K562 (cell line): ENCODE measurements around the gene HECW1. TPM values are rescaled to one million over a fixed set of nuclear protein-coding genes. Genes with fewer than 3 reads are reported as not detected.
"Not testable (repeated sequence)": the region's sequence is repeated elsewhere in the genome, so short reads cannot be mapped to it uniquely, and the experiment has no call there.

Experiments used
- ATAC-seq: fragments of 200-7000 bp; cut with Tn5 transposase; 3 replicates; pipeline ENCODE4 v1.9.1; 2020; ENCODE audit warnings: moderate library complexity
- BruUV-seq: library from RNA; stranded (reverse); fragments of 400-500 nt; replicated peaks from 2 replicates; lab custom pipeline; 2021; lab: Mats Ljungman, UMichigan
- CTCF ChIA-PET: fragments of 300-600 bp; formaldehyde crosslinking; extraction: SDS; loops from one replicate; lab custom pipeline; 2021; ENCODE audit warnings: low intra/inter-chr PET ratio; lab: Yijun Ruan, JAX
- POLR2A ChIA-PET: fragments of 300-600, 350-650 bp; sonication (Branson Sonifier 250); formaldehyde crosslinking; extraction: SDS; loops from one replicate; lab custom pipeline; 2021; ENCODE audit warnings: antibody characterized with exemption, inconsistent platforms; lab: Yijun Ruan, JAX
- DNase-seq, 4 experiments: peaks; one replicate each; pipeline versions ENCODE4 v3.0.0 to v3.0.0-alpha.2; 2011 to 2018; ENCODE audit warnings: low spot score in 3 of 4, mixed read lengths in 3 of 4; ENCODE audit errors: extremely low read depth in 1 of 4
- FAIRE-seq: peaks from 2 replicates; lab custom pipeline; 2011; peaks lifted over from hg19 to GRCh38; lab: Jason Lieb, UNC
- H2AFZ ChIP-seq: 2 replicates; pipeline ENCODE4 v1.6.0; 2011; ENCODE audit warnings: low read depth, low read length, control low read depth, inconsistent platforms
- H3K27ac ChIP-seq: fragments of 200-600 bp; 3 replicates; pipeline ENCODE4 v1.8.0; 2011; ENCODE audit warnings: low read depth, mild to moderate bottlenecking, control low read depth, inconsistent platforms, low read length, moderate library complexity, mixed read lengths; ENCODE audit errors: extremely low read depth
- H3K27me3 ChIP-seq, 2 experiments: fragments of 300-600 bp in 1 of 2; 2 replicates in 1 of 2; 3 replicates in 1 of 2; pipeline versions ENCODE4 v1.6.0 to v1.8.0; 2011; ENCODE audit warnings: inconsistent platforms in 2 of 2, low read length in 2 of 2, mild to moderate bottlenecking in 1 of 2, mixed read lengths in 1 of 2, moderate library complexity in 1 of 2; ENCODE audit not compliant: control insufficient read depth in 2 of 2, insufficient read depth in 2 of 2
- H3K36me3 ChIP-seq: fragments of 300-600 bp; 3 replicates; pipeline ENCODE4 v1.8.0; 2011; ENCODE audit warnings: mild to moderate bottlenecking, low read length, inconsistent platforms; ENCODE audit not compliant: control insufficient read depth, insufficient read depth
- H3K4me1 ChIP-seq, 2 experiments: fragments of 200-600 bp in 1 of 2; replicated peaks in 1 of 2; 2 replicates in 1 of 2; 3 replicates in 1 of 2; pipeline versions ENCODE4 v1.5.1 to v1.8.0; 2011; ENCODE audit warnings: inconsistent platforms in 2 of 2, low read length in 2 of 2, mild to moderate bottlenecking in 1 of 2, mixed read lengths in 1 of 2, moderate library complexity in 1 of 2; ENCODE audit not compliant: control insufficient read depth in 2 of 2, insufficient read depth in 2 of 2
- H3K4me2 ChIP-seq: 2 replicates; pipeline ENCODE4 v1.6.1; 2011; ENCODE audit warnings: low read length, control low read depth, inconsistent platforms, mixed read lengths; ENCODE audit not compliant: insufficient read depth
- H3K4me3 ChIP-seq: fragments of 200-600 bp; sonication (generic), shearing (Covaris generic); 2 replicates; pipeline ENCODE4 v1.5.1; 2016; ENCODE audit warnings: control low read depth, inconsistent platforms
- H3K79me2 ChIP-seq: fragments of 200-600 bp; 3 replicates; pipeline ENCODE4 v1.8.0; 2011; ENCODE audit warnings: low read length, inconsistent platforms; ENCODE audit not compliant: control insufficient read depth, insufficient read depth
- H3K9ac ChIP-seq, 2 experiments: 2 replicates each; pipeline versions ENCODE4 v1.6.0 to v1.6.1; 2011; ENCODE audit warnings: low read depth in 2 of 2, low read length in 2 of 2, control low read depth in 1 of 2, inconsistent platforms in 1 of 2, mild to moderate bottlenecking in 1 of 2, mixed read lengths in 1 of 2; ENCODE audit not compliant: insufficient read depth in 1 of 2
- H3K9me1 ChIP-seq: one replicate; pipeline ENCODE4 v1.6.0; 2011; ENCODE audit warnings: inconsistent platforms, mild to moderate bottlenecking, low read length, moderate library complexity; ENCODE audit not compliant: control insufficient read depth, insufficient read depth
- H3K9me3 ChIP-seq: replicated peaks from 2 replicates; pipeline ENCODE4 v1.5.1; 2011; ENCODE audit warnings: low read depth, low read length, inconsistent platforms; ENCODE audit not compliant: control insufficient read depth, insufficient read depth
- H4K20me1 ChIP-seq: replicated peaks from 2 replicates; pipeline ENCODE4 v1.6.1; 2011; ENCODE audit warnings: low read length, inconsistent platforms, mixed read lengths; ENCODE audit not compliant: control insufficient read depth, insufficient read depth
- CBX8 ChIP-seq: fragments of 200-600 bp; sonication (generic); IDR thresholded peaks from 2 replicates; pipeline ENCODE4 v1.6.1; 2012; ENCODE audit warnings: borderline replicate concordance, mixed run types, low read depth, mild to moderate bottlenecking, moderate library complexity, mixed read lengths, low read length, control low read depth, inconsistent platforms; ENCODE audit not compliant: poor library complexity, severe bottlenecking; ENCODE audit errors: extremely low read depth
- MAFF ChIP-seq: IDR thresholded peaks from 2 replicates; pipeline ENCODE4 v1.6.1; 2012; ENCODE audit warnings: low read length, improper control_type of control experiment
- MAFG ChIP-seq: fragments of 450-650 bp; conservative IDR thresholded peaks from 2 replicates; pipeline ENCODE4 v1.6.1; 2016; ENCODE audit warnings: missing genetic modification characterization, missing compliant biosample characterization
- MAFK ChIP-seq: IDR thresholded peaks from 2 replicates; pipeline ENCODE4 v1.6.1; 2011; ENCODE audit warnings: low read length, improper control_type of control experiment
- PKNOX1 ChIP-seq: fragments of 450-650 bp; IDR thresholded peaks from 2 replicates; pipeline ENCODE4 v1.6.1; 2016
- RUNX1 ChIP-seq: sonication (generic); IDR thresholded peaks from 2 replicates; pipeline ENCODE4 v1.6.1; 2016; ENCODE audit warnings: antibody characterized with exemption, low read depth
- YY1 ChIP-seq, 3 experiments: IDR thresholded peaks; 2 replicates each; pipeline ENCODE4 v1.6.1; 2011; ENCODE audit warnings: low read length in 2 of 3, mild to moderate bottlenecking in 2 of 3, moderate library complexity in 2 of 3, borderline replicate concordance in 1 of 3, control low read depth in 1 of 3, low read depth in 1 of 3; ENCODE audit not compliant: insufficient read depth in 3 of 3, insufficient replicate concordance in 2 of 3, control insufficient read depth in 1 of 3, insufficient read length in 1 of 3; ENCODE audit errors: extremely low read depth in 1 of 3
- ZNF316 ChIP-seq: fragments of 450-650 bp; IDR thresholded peaks from 2 replicates; pipeline ENCODE4 v1.6.1; 2016
- WGBS: fragments of 100-300 bp; shearing (Covaris generic); methylation state at CpG from one replicate; pipeline ENCODE4 v1.1.6; 2016; ENCODE audit warnings: low coverage, mixed read lengths; ENCODE audit not compliant: insufficient coverage; ENCODE audit errors: missing lambda C conversion rate; 5-methylcytosine and 5-hydroxymethylcytosine counted together
- in situ Hi-C: fragments of 300-500 bp; cut with MboI; formaldehyde crosslinking; loops from 4 replicates; pipeline ENCODE4 v1.15.0; 2018; ENCODE audit warnings: inconsistent platforms, mixed read lengths
- intact Hi-C: fragments of 100-400 bp; cut with micrococcal nuclease; formaldehyde crosslinking; loops from 2 replicates; pipeline ENCODE4 v1.14.2; 2022
- polyA plus RNA-seq, 8 experiments: library from polyadenylated mRNA; depleted of rRNA in 4 of 8; stranded (reverse) in 5 of 8; unstranded in 3 of 8; fragments of >200 nt; fragmentation: Nextera tagmentation in 2 of 8; fragmentation: Illumina TruSeq in 1 of 8; extraction: Ambion mirVana in 2 of 8; extraction: Trizol in 1 of 8; gene quantifications; 2 replicates each; pipeline versions ENCODE4 v1.2.1 to v1.2.3, GENCODE V29; 2011 to 2014; ENCODE audit warnings: inconsistent platforms in 1 of 8, missing spikeins in 1 of 8
- total RNA-seq, 7 experiments: library from RNA; depleted of rRNA in 6 of 7; stranded (reverse); fragments of >200 nt in 6 of 7; fragmentation: Illumina TruSeq in 2 of 7; extraction: Trizol in 2 of 7; gene quantifications; 2 replicates each; pipeline versions ENCODE4 v1.2.1 to v1.2.3, GENCODE V29; 2011 to 2021; ENCODE audit warnings: low replicate concordance in 1 of 7

Gene HECW1
- total and polyA plus RNA-seq, 9 of the 15 experiments (the other 6 are each of a cell fraction or from before 2014, with no cell fraction given), result 0.07 to 0.31 (median 0.13) TPM; not detected in 4

DNA sequence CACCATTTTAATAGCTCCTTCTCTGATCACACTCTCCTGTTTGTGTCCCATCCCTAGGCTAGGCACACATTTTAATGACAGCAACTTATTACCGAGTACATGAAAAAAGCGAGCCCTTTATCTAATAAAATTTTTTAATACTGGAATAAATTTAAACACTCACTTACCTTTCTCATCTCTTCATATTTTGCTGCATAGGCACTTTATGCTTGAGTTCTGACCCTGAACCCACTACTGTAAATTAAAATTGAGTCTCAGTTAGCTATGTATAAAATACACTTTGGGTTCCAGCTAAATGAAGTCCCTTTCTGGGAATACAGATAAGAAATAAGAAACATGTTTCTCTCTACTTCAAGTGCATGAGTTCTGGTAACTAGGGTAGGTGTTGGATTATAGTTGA, 104.6 kb downstream of the HECW1 start:
- Histone ChIP-seq H3K27me3 (peaks cover 7 to 17% of the 10 kb centered on the region in 2 experiments; a peak in 4 of 5 replicates), H3K9me3 (no peaks in the 10 kb centered on the region), H3K4me2 (no peak overlapping the region), H3K27ac (no peak overlapping the region), H3K36me3 (no peaks in the 10 kb centered on the region), H4K20me1 (no peaks in the 10 kb centered on the region), H3K4me3 (no peak overlapping the region), H3K9ac (no peak overlapping the region), H3K4me1 (no peaks in the 10 kb centered on the region), H2AFZ (no peak overlapping the region), H3K79me2 (no peaks in the 10 kb centered on the region), H3K9me1 (no peaks in the 10 kb centered on the region)
- no peak for ATAC-seq
- ChIA-PET POLR2A (no interaction called here), CTCF (no interaction called here)
- in situ Hi-C loops, result no loop called here
- TF ChIP-seq RUNX1 (no peak), MAFF (peak; percentile 27), ZNF316 (peak; percentile 58), CBX8 (no peak), MAFG (tag) (0 out of 2 replicates have a peak, but pooled peaks have one; percentile 28), MAFK (peak; percentile 38; the same call in 1 of the 2 replicates)
- WGBS, result 3% methylated on average over 2 of the region's 2 CpGs
- no peak for FAIRE-seq
- no TSS peak for BruUV-seq
- intact Hi-C loops, result no loop called here
- DNase-seq, result no peak

DNA sequence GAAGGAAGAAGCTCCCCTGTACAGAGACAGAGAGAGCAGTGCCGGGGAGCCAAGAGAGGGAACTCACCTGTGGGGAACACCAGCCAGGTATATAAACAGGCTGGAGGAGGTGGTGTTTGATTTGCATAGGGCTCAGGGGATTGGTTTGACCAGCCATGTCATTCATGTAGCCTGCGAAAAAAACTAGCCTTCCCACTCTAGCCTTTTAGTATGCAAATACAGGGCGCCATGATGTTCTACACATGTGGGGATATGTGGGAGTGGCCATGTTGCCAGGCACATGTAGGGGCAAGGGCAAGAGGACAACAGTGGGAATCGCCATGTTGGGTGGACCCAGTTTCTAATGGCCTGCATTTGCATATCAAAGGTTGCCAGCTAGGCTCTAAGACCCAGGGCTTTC, 106.5 kb downstream of the HECW1 start:
- in situ Hi-C loops, POLR2A ChIA-PET, CTCF ChIA-PET, H3K9me3 ChIP-seq, H3K4me1 ChIP-seq, H3K9me1 ChIP-seq, H2AFZ ChIP-seq, H3K36me3 ChIP-seq, FAIRE-seq, H3K79me2 ChIP-seq, H3K4me2 ChIP-seq, ATAC-seq, H3K27ac ChIP-seq, intact Hi-C loops, H4K20me1 ChIP-seq, H3K4me3 ChIP-seq, H3K9ac ChIP-seq, DNase-seq, BruUV-seq: not testable (repeated sequence)
- 11% methylated on average over 4 of the region's 4 CpGs for WGBS
- peaks cover 7 to 28% of the 10 kb centered on the region in 2 experiments; a peak in 4 of 5 replicates for H3K27me3 ChIP-seq
- TF ChIP-seq YY1 (IDR thresholded peaks at IDR 0.05; ENCODE audit: borderline replicate concordance in 1 of 3, control insufficient read depth in 1 of 3, extremely low read depth in 1 of 3, insufficient read depth in 3 of 3, insufficient read length in 1 of 3, insufficient replicate concordance in 2 of 3, low read depth in 1 of 3, low read length in 2 of 3) (peak in 1 of 3 experiments; percentile 22), PKNOX1 (peak; percentile 27; the same call in 1 of the 2 replicates)
